Islet precursor cell (in vitro differentiated cells): Measurements from ENCODE around the gene SPEM1.

ENCODE experiments used
- DNase-seq: peaks from one replicate; pipeline ENCODE4 v3.0.0-alpha.2; 2018

The SPEM1 gene

GRCh38 chr17:7403043-7403726, 16.9 kb upstream of the SPEM1 start:
- DNase-seq = no peak

GRCh38 chr17:7403727-7403976, 16.5 kb upstream of the SPEM1 start:
- no peak for DNase-seq

- peak; percentile 100 for DNase-seq
Observed at GRCh38 chr17:7403977-7404736, 16.0 kb upstream of the SPEM1 start, which contains the start of gene TMEM256. TMEM256 (minus strand) TSS chr17:7404097; CDS start chr17:7404084, 13 bp downstream.

- peak; percentile 81 for DNase-seq
Observed at GRCh38 chr17:7404737-7405349, 15.3 kb upstream of the SPEM1 start.

- no peak for DNase-seq
Observed at GRCh38 chr17:7405350-7406234, 14.5 kb upstream of the SPEM1 start.

- no peak for DNase-seq
Observed at GRCh38 chr17:7406235-7406825, 13.8 kb upstream of the SPEM1 start.

- no peak for DNase-seq
Observed at GRCh38 chr17:7407082-7407481, 13.0 kb upstream of the SPEM1 start.

- DNase-seq = no peak
Observed at GRCh38 chr17:7407485-7408251, 12.5 kb upstream of the SPEM1 start, which contains the start of gene NLGN2. NLGN2 (plus strand) TSS chr17:7407845; CDS start chr17:7408256, 411 bp downstream.

GRCh38 chr17:7408252-7408727, 11.8 kb upstream of the SPEM1 start:
- no peak for DNase-seq

GRCh38 chr17:7408863-7409262, 11.3 kb upstream of the SPEM1 start:
- no peak for DNase-seq

GRCh38 chr17:7409716-7410115, 10.4 kb upstream of the SPEM1 start:
- no peak for DNase-seq

- no peak for DNase-seq
Observed at GRCh38 chr17:7410634-7411426, 9.3 kb upstream of the SPEM1 start.

GRCh38 chr17:7411427-7411750, 8.7 kb upstream of the SPEM1 start:
- no peak for DNase-seq

GRCh38 chr17:7413346-7413985, 6.7 kb upstream of the SPEM1 start:
- DNase-seq = no peak

GRCh38 chr17:7414837-7415236, 5.3 kb upstream of the SPEM1 start:
- DNase-seq = no peak

- no peak for DNase-seq
Observed at GRCh38 chr17:7415784-7416183, 4.3 kb upstream of the SPEM1 start.

GRCh38 chr17:7416323-7416722, 3.8 kb upstream of the SPEM1 start:
- no peak for DNase-seq

GRCh38 chr17:7417056-7417655, 3.0 kb upstream of the SPEM1 start:
- no peak for DNase-seq

- DNase-seq = no peak
Observed at GRCh38 chr17:7418472-7419152, 1.5 kb upstream of the SPEM1 start.

GRCh38 chr17:7421186-7421585, 1.1 kb downstream of the SPEM1 start:
- DNase-seq = no peak
